Lower leg skin (tissue), 3 donors: ENCODE results near the gene RAD51B.
"Not testable (repeated sequence)": the region's sequence is repeated elsewhere in the genome, so short reads cannot be mapped to it uniquely, and the experiment has no call there.

Source experiments
- CTCF ChIP-seq, 3 donors: fragments of 450-650 bp; IDR thresholded peaks; one replicate each; pipeline ENCODE4 v1.5.1; 2016; ENCODE audit warnings: antibody characterized with exemption in 3 of 3, mild to moderate bottlenecking in 3 of 3, moderate library complexity in 2 of 3
- POLR2A ChIP-seq, 2 donors: fragments of 450-650 bp; IDR thresholded peaks; one replicate each; pipeline ENCODE4 v1.6.1; 2016 to 2017; ENCODE audit warnings: antibody characterized with exemption in 2 of 2, mild to moderate bottlenecking in 1 of 2, moderate library complexity in 1 of 2

GRCh38 chr14:68258995-68259394 lies 439.4 kb downstream of the RAD51B start:
- not testable (repeated sequence) for TF ChIP-seq CTCF, POLR2A (IDR thresholded peaks at IDR 0.05)
